MM.1S (cell line): ENCODE data around the gene PTCHD1.

ENCODE experiments used
- DNase-seq: peaks from one replicate; pipeline ENCODE4 v3.0.0-alpha.2; 2015
- H2AFZ ChIP-seq: fragments of 300-600 bp; sonication (generic); 2 replicates; pipeline ENCODE4 v1.6.0; 2016; ENCODE audit warnings: antibody characterized with exemption, low read length
- H3F3A ChIP-seq: fragments of 300-600 bp; sonication (generic); 2 replicates; pipeline ENCODE4 v1.6.1; 2016; ENCODE audit warnings: mild to moderate bottlenecking, antibody characterized with exemption, low read length, moderate library complexity, mixed read lengths; ENCODE audit not compliant: insufficient read depth
- H3K27ac ChIP-seq: fragments of 300-600 bp; sonication (generic); 2 replicates; pipeline ENCODE4 v1.5.1; 2016; ENCODE audit warnings: mild to moderate bottlenecking, low read length
- H3K27me3 ChIP-seq: fragments of 300-600 bp; sonication (generic); replicated peaks from 2 replicates; pipeline ENCODE4 v1.6.0; 2016; ENCODE audit warnings: low read length; ENCODE audit not compliant: insufficient read depth
- H3K36me3 ChIP-seq: fragments of 300-600 bp; sonication (generic); replicated peaks from 2 replicates; pipeline ENCODE4 v1.6.1; 2016; ENCODE audit warnings: mild to moderate bottlenecking, low read length, mixed read lengths; ENCODE audit not compliant: insufficient read depth
- H3K4me1 ChIP-seq: fragments of 300-600 bp; sonication (generic); 2 replicates; pipeline ENCODE4 v1.6.1; 2016; ENCODE audit warnings: low read length, mixed read lengths
- H3K4me2 ChIP-seq: fragments of 300-600 bp; sonication (generic); 2 replicates; pipeline ENCODE4 v1.6.0; 2016; ENCODE audit warnings: low read depth, low read length
- H3K4me3 ChIP-seq: fragments of 300-600 bp; sonication (generic); 2 replicates; pipeline ENCODE4 v1.5.1; 2016; ENCODE audit warnings: low read length, mixed read lengths
- H3K79me2 ChIP-seq: fragments of 300-600 bp; sonication (generic); 2 replicates; pipeline ENCODE4 v1.6.1; 2016; ENCODE audit warnings: mixed run types, low read length, mixed read lengths
- H3K9ac ChIP-seq: fragments of 300-600 bp; sonication (generic); 2 replicates; pipeline ENCODE4 v1.6.1; 2016; ENCODE audit warnings: low read length, mixed read lengths
- H3K9me2 ChIP-seq: fragments of 300-600 bp; sonication (generic); replicated peaks from 2 replicates; pipeline ENCODE4 v1.6.1; 2016; ENCODE audit warnings: mild to moderate bottlenecking, low read length, mixed read lengths; ENCODE audit not compliant: insufficient read depth
- H3K9me3 ChIP-seq: fragments of 300-600 bp; sonication (generic); replicated peaks from 2 replicates; pipeline ENCODE4 v1.6.1; 2016; ENCODE audit warnings: mild to moderate bottlenecking, low read length, mixed read lengths; ENCODE audit not compliant: insufficient read depth
- H4K20me1 ChIP-seq: fragments of 300-600 bp; sonication (generic); 2 replicates; pipeline ENCODE4 v1.6.1; 2016; ENCODE audit warnings: mild to moderate bottlenecking, low read length, moderate library complexity, mixed read lengths; ENCODE audit not compliant: insufficient read depth
- CTCF ChIP-seq: fragments of 300-600 bp; sonication (generic); IDR thresholded peaks from 2 replicates; pipeline ENCODE4 v1.5.1; 2016; ENCODE audit warnings: antibody characterized with exemption, low read length, mixed read lengths
- EZH2 ChIP-seq: fragments of 300-600 bp; sonication (generic); optimal IDR thresholded peaks from 2 replicates; pipeline ENCODE3; 2017; ENCODE audit warnings: low read depth, mild to moderate bottlenecking, antibody characterized with exemption, low read length, mixed read lengths
- EZH2phosphoT487 ChIP-seq: fragments of 300-600 bp; sonication (generic); IDR thresholded peaks from 2 replicates; pipeline ENCODE4 v1.6.1; 2018; ENCODE audit warnings: antibody characterized with exemption, low read length

Gene PTCHD1

GRCh38 chrX:23383411-23383810, 48.8 kb downstream of the PTCHD1 start:
- H3K27me3 ChIP-seq, result no peaks in the 10 kb centered on the region
- no peaks in the 10 kb centered on the region for H3K9me3 ChIP-seq
- H4K20me1 ChIP-seq, result no peaks in the 10 kb centered on the region
- H3K9ac ChIP-seq, result no peak overlapping the region
- no peaks in the 10 kb centered on the region for H3F3A ChIP-seq
- H3K27ac ChIP-seq, result no peak overlapping the region
- no peak overlapping the region for H3K4me2 ChIP-seq
- no peaks in the 10 kb centered on the region for H3K79me2 ChIP-seq
- H3K4me3 ChIP-seq, result no peak overlapping the region
- H3K4me1 ChIP-seq, result no peaks in the 10 kb centered on the region
- no peaks in the 10 kb centered on the region for H3K36me3 ChIP-seq
- TF ChIP-seq EZH2phosphoT487 (no peak), EZH2 (no peak), CTCF (no peak)
- DNase-seq, result no peak
- no peaks in the 10 kb centered on the region for H3K9me2 ChIP-seq
- no peak overlapping the region for H2AFZ ChIP-seq

- Histone ChIP-seq H4K20me1 (no peaks in the 10 kb centered on the region), H3K36me3 (no peaks in the 10 kb centered on the region), H3K79me2 (no peaks in the 10 kb centered on the region), H3K9ac (no peak overlapping the region), H3K27me3 (no peaks in the 10 kb centered on the region), H3K27ac (no peak overlapping the region), H3K9me3 (no peaks in the 10 kb centered on the region), H3K9me2 (no peaks in the 10 kb centered on the region), H3K4me2 (no peak overlapping the region), H3K4me3 (no peak overlapping the region), H3F3A (no peaks in the 10 kb centered on the region), H3K4me1 (no peaks in the 10 kb centered on the region), H2AFZ (no peak overlapping the region)
- TF ChIP-seq CTCF, result no peak
- TF ChIP-seq EZH2, result no peak
- no peak for TF ChIP-seq EZH2phosphoT487
- no peak for DNase-seq
Measured at GRCh38 chrX:23385242-23385641, 50.6 kb downstream of the PTCHD1 start.

GRCh38 chrX:23386260-23386659, 51.6 kb downstream of the PTCHD1 start:
- Histone ChIP-seq H3K36me3 (no peaks in the 10 kb centered on the region), H4K20me1 (no peaks in the 10 kb centered on the region), H2AFZ (no peak overlapping the region), H3K4me3 (no peak overlapping the region), H3K9me2 (no peaks in the 10 kb centered on the region), H3K9me3 (no peaks in the 10 kb centered on the region), H3K4me1 (no peaks in the 10 kb centered on the region), H3F3A (no peaks in the 10 kb centered on the region), H3K27ac (no peak overlapping the region), H3K9ac (no peak overlapping the region), H3K4me2 (no peak overlapping the region), H3K27me3 (no peaks in the 10 kb centered on the region), H3K79me2 (no peaks in the 10 kb centered on the region)
- no peak for TF ChIP-seq EZH2phosphoT487
- TF ChIP-seq EZH2, result no peak
- TF ChIP-seq CTCF, result no peak
- no peak for DNase-seq
